ENCODE results near the gene TRIM44. TPM values are rescaled to one million over a fixed set of nuclear protein-coding genes. Genes with fewer than 3 reads are reported as not detected.
"Not testable (repeated sequence)": the region's sequence is repeated elsewhere in the genome, so short reads cannot be mapped to it uniquely, and the experiment has no call there.

Gene TRIM44
- total RNA-seq, 1 donor from 2014 or later: 6.1 TPM

- no peak for DNase-seq (ENCODE audit: low spot score in 2 of 2)
- Histone ChIP-seq H3K4me1 (no peaks in the 10 kb centered on the region), H3K27me3 (no peaks in the 10 kb centered on the region), H3K9me3 (no peaks in the 10 kb centered on the region), H3K27ac (no peak overlapping the region), H3K4me3 (no peak overlapping the region), H3K36me3 (peaks cover 0 to 3% of the 10 kb centered on the region in 2 donors)
- intact Hi-C loops (cut with DNase I): no loop called here
- TF ChIP-seq, protein P1, sequence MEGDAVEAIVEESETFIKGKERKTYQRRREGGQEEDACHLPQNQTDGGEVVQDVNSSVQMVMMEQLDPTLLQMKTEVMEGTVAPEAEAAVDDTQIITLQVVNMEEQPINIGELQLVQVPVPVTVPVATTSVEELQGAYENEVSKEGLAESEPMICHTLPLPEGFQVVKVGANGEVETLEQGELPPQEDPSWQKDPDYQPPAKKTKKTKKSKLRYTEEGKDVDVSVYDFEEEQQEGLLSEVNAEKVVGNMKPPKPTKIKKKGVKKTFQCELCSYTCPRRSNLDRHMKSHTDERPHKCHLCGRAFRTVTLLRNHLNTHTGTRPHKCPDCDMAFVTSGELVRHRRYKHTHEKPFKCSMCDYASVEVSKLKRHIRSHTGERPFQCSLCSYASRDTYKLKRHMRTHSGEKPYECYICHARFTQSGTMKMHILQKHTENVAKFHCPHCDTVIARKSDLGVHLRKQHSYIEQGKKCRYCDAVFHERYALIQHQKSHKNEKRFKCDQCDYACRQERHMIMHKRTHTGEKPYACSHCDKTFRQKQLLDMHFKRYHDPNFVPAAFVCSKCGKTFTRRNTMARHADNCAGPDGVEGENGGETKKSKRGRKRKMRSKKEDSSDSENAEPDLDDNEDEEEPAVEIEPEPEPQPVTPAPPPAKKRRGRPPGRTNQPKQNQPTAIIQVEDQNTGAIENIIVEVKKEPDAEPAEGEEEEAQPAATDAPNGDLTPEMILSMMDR (IDR thresholded peaks at IDR 0.05): no peak
Measured at GRCh38 chr11:35752115-35752514, 89.5 kb downstream of the TRIM44 start.

GRCh38 chr11:35753573-35753972 lies 91.0 kb downstream of the TRIM44 start:
- intact Hi-C loops (cut with DNase I); DNase-seq (ENCODE audit: low spot score in 2 of 2); H3K4me1 ChIP-seq; H3K36me3 ChIP-seq; H3K27me3 ChIP-seq; H3K27ac ChIP-seq; H3K9me3 ChIP-seq; H3K4me3 ChIP-seq: not testable (repeated sequence)

DNA sequence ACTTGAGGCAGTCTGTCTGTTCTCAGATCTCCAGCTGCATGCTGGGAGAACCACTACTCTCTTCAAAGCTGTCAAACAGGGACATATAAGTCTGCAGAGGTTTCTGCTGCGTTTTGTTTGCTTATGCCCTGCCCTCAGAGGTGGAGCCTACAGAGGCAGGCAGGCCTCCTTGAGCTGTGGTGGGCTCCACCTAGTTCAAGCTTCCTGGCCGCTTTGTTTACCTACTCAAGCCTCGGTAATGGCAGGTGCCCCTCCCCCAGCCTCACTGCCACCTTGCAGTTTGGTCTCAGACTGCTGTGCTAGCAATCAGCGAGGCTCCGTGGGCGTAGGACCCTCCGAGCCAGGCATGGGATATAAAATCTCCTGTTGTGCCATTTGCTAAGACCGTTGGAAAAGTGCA lies 97.4 kb downstream of the TRIM44 start:
- H3K4me3 ChIP-seq; H3K27ac ChIP-seq; H3K27me3 ChIP-seq; H3K36me3 ChIP-seq; intact Hi-C loops (cut with DNase I); H3K9me3 ChIP-seq; H3K4me1 ChIP-seq; DNase-seq (ENCODE audit: low spot score in 2 of 2): not testable (repeated sequence)

GRCh38 chr11:35761899-35762298 lies 99.3 kb downstream of the TRIM44 start:
- no peaks in the 10 kb centered on the region for H3K27me3 ChIP-seq
- TF ChIP-seq, protein P1 (IDR thresholded peaks at IDR 0.05): no peak
- no peaks in the 10 kb centered on the region for H3K4me1 ChIP-seq
- no peak for DNase-seq (ENCODE audit: low spot score in 2 of 2)
- intact Hi-C loops (cut with DNase I): no loop called here
- no peaks in the 10 kb centered on the region for H3K36me3 ChIP-seq
- no peak overlapping the region for H3K4me3 ChIP-seq
- no peaks in the 10 kb centered on the region for H3K9me3 ChIP-seq
- no peak overlapping the region for H3K27ac ChIP-seq

DNA sequence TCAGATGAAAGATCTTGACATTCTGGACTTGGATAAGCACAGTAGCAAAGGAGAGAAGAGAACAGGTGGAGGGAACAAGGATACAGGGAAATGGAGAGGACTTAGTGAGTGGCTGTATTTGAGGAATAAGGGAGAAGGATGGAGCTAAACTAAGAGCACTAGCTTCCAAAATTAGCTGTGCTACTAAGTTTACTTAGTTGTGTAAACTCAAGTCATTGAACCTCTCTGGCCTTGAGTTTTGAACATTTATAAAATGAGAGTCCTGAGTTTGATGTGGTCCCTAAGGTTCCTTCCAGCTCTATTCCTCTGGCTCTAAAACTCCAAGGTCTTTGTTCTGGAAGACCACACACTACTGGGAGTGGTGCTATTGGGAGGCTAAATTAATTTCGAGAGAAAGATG lies 100.7 kb downstream of the TRIM44 start:
- intact Hi-C loops (cut with DNase I): no loop called here
- Histone ChIP-seq H3K27me3 (no peaks in the 10 kb centered on the region), H3K27ac (no peak overlapping the region), H3K4me3 (no peak overlapping the region), H3K9me3 (no peaks in the 10 kb centered on the region), H3K36me3 (no peaks in the 10 kb centered on the region), H3K4me1 (no peaks in the 10 kb centered on the region)
- DNase-seq (ENCODE audit: low spot score in 2 of 2): no peak
- TF ChIP-seq, protein P1 (IDR thresholded peaks at IDR 0.05): no peak

DNA sequence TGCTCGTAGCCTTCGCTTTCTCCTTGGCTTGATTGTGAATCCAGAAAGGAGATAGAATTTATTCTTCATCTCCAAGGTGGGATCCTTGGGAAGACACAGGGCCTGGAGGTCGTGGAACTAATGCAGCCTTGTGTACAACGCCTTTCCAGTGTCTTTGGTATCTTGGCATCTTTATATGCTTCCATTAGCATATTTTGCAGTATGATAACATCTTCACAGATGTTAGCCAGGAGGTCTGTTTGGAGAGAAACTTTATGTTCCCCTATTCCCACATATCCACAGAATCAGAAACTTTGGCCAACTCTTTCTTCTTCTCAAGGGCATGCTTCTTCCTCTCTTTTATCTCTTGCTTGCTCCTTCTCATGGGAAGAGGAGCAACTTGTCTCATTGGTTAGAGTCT lies 101.2 kb downstream of the TRIM44 start:
- Histone ChIP-seq H3K4me3 (no peak overlapping the region), H3K36me3 (no peaks in the 10 kb centered on the region), H3K4me1 (no peaks in the 10 kb centered on the region), H3K9me3 (no peaks in the 10 kb centered on the region), H3K27me3 (no peaks in the 10 kb centered on the region), H3K27ac (no peak overlapping the region)
- no peak for DNase-seq (ENCODE audit: low spot score in 2 of 2)
- intact Hi-C loops (cut with DNase I): no loop called here
- TF ChIP-seq, protein P1 (IDR thresholded peaks at IDR 0.05): no peak

- Histone ChIP-seq H3K9me3 (no peaks in the 10 kb centered on the region), H3K4me3 (no peak overlapping the region), H3K27me3 (no peaks in the 10 kb centered on the region), H3K4me1 (no peaks in the 10 kb centered on the region), H3K36me3 (no peaks in the 10 kb centered on the region), H3K27ac (no peak overlapping the region)
- DNase-seq (ENCODE audit: low spot score in 2 of 2): no peak
- TF ChIP-seq, protein P1 (IDR thresholded peaks at IDR 0.05): no peak
- intact Hi-C loops (cut with DNase I): no loop called here
Measured at GRCh38 chr11:35764417-35764816, 101.8 kb downstream of the TRIM44 start.
